ENCODE data around the gene SLC2A4RG.

- no peak for TF ChIP-seq POLR2A (IDR thresholded peaks at IDR 0.05)
- TF ChIP-seq CTCF (IDR thresholded peaks at IDR 0.05), result no peak
Measured at GRCh38 chr20:63701051-63701328, 38.6 kb upstream of the SLC2A4RG start.
